ENCODE results near the gene RAD18.

Gene RAD18

GRCh38 chr3:8873740-8874139 is 89.5 kb downstream of the RAD18 start:
- H3K4me3 Mint-ChIP-seq, result no peak overlapping the region
- H3K27ac Mint-ChIP-seq, result no peak overlapping the region
- ATAC-seq (no peak), DNase-seq (ENCODE audit: low spot score in 2 of 2) (no peak)
- no peaks in the 10 kb centered on the region for H3K9me3 Mint-ChIP-seq
- peaks cover 6% of the 10 kb centered on the region for H3K36me3 Mint-ChIP-seq
- H3K4me1 Mint-ChIP-seq, result no peaks in the 10 kb centered on the region

GRCh38 chr3:8872261-8872660 is 91.0 kb downstream of the RAD18 start:
- no peak for ATAC-seq
- Mint-ChIP-seq H3K9me3 (no peaks in the 10 kb centered on the region), H3K36me3 (peaks cover 6% of the 10 kb centered on the region), H3K4me1 (no peaks in the 10 kb centered on the region), H3K27ac (no peak overlapping the region), H3K4me3 (no peak overlapping the region)
- no peak for DNase-seq (ENCODE audit: low spot score in 2 of 2)

GRCh38 chr3:8871306-8871705 is 92.0 kb downstream of the RAD18 start:
- Mint-ChIP-seq H3K36me3 (peaks cover 6% of the 10 kb centered on the region), H3K9me3 (no peaks in the 10 kb centered on the region), H3K4me1 (no peaks in the 10 kb centered on the region), H3K27ac (no peak overlapping the region), H3K4me3 (no peak overlapping the region)
- no peak for DNase-seq (ENCODE audit: low spot score in 2 of 2)
- ATAC-seq, result no peak

GRCh38 chr3:8870134-8870533 is 93.1 kb downstream of the RAD18 start:
- no peak overlapping the region for H3K27ac Mint-ChIP-seq
- no peaks in the 10 kb centered on the region for H3K4me1 Mint-ChIP-seq
- ATAC-seq, result no peak

GRCh38 chr3:8869613-8870012 is 93.7 kb downstream of the RAD18 start:
- H3K4me1 Mint-ChIP-seq, result no peaks in the 10 kb centered on the region
- ATAC-seq (peak; percentile 42), DNase-seq (ENCODE audit: low spot score in 2 of 2) (no peak)
- H3K9me3 Mint-ChIP-seq, result no peaks in the 10 kb centered on the region
- no peak overlapping the region for H3K27ac Mint-ChIP-seq
- peaks cover 6% of the 10 kb centered on the region for H3K36me3 Mint-ChIP-seq
- no peak overlapping the region for H3K4me3 Mint-ChIP-seq

More at GRCh38 chr3:8870134-8870533, 93.1 kb downstream of the RAD18 start:
- DNase-seq (ENCODE audit: low spot score in 2 of 2), result no peak
- Mint-ChIP-seq H3K36me3 (peaks cover 6% of the 10 kb centered on the region), H3K9me3 (no peaks in the 10 kb centered on the region), H3K4me3 (no peak overlapping the region)

- peaks cover 6% of the 10 kb centered on the region for H3K36me3 Mint-ChIP-seq
- DNase-seq (ENCODE audit: low spot score in 2 of 2) (no peak), ATAC-seq (no peak)
- H3K4me3 Mint-ChIP-seq, result no peak overlapping the region
- H3K4me1 Mint-ChIP-seq, result no peaks in the 10 kb centered on the region
- H3K9me3 Mint-ChIP-seq, result no peaks in the 10 kb centered on the region
- no peak overlapping the region for H3K27ac Mint-ChIP-seq
These were observed 94.3 kb downstream of the RAD18 start for GRCh38 chr3:8868996-8869395.

GRCh38 chr3:8867646-8868045 is 95.6 kb downstream of the RAD18 start:
- Mint-ChIP-seq H3K9me3 (no peaks in the 10 kb centered on the region), H3K4me3 (no peak overlapping the region), H3K36me3 (peaks cover 6% of the 10 kb centered on the region), H3K4me1 (no peaks in the 10 kb centered on the region), H3K27ac (no peak overlapping the region)
- ATAC-seq (no peak), DNase-seq (ENCODE audit: low spot score in 2 of 2) (no peak)

GRCh38 chr3:8865697-8866096 is 97.6 kb downstream of the RAD18 start:
- H3K36me3 Mint-ChIP-seq, result peaks cover 4% of the 10 kb centered on the region
- H3K9me3 Mint-ChIP-seq, result no peaks in the 10 kb centered on the region
- H3K4me1 Mint-ChIP-seq, result no peaks in the 10 kb centered on the region
- no peak for DNase-seq (ENCODE audit: low spot score in 2 of 2)
- no peak for ATAC-seq
- no peak overlapping the region for H3K27ac Mint-ChIP-seq
- H3K4me3 Mint-ChIP-seq, result no peak overlapping the region

GRCh38 chr3:8864402-8865350 is 98.6 kb downstream of the RAD18 start:
- no peaks in the 10 kb centered on the region for H3K36me3 Mint-ChIP-seq
- H3K4me3 Mint-ChIP-seq, result no peak overlapping the region
- H3K4me1 Mint-ChIP-seq, result no peaks in the 10 kb centered on the region
- no peaks in the 10 kb centered on the region for H3K9me3 Mint-ChIP-seq
- ATAC-seq (no peak), DNase-seq (ENCODE audit: low spot score in 2 of 2) (no peak)
- H3K27ac Mint-ChIP-seq, result no peak overlapping the region

- H3K36me3 Mint-ChIP-seq, result no peaks in the 10 kb centered on the region
- H3K27ac Mint-ChIP-seq, result no peak overlapping the region
- H3K4me3 Mint-ChIP-seq, result no peak overlapping the region
These were observed 99.4 kb downstream of the RAD18 start for GRCh38 chr3:8863891-8864290.

GRCh38 chr3:8857720-8858367 is 105.4 kb downstream of the RAD18 start:
- Mint-ChIP-seq H3K4me3 (no peak overlapping the region), H3K9me3 (no peaks in the 10 kb centered on the region), H3K27ac (no peak overlapping the region), H3K4me1 (no peaks in the 10 kb centered on the region), H3K36me3 (no peaks in the 10 kb centered on the region)
- ATAC-seq (no peak), DNase-seq (ENCODE audit: low spot score in 2 of 2) (no peak)

More at GRCh38 chr3:8863891-8864290, 99.4 kb downstream of the RAD18 start:
- ATAC-seq (no peak), DNase-seq (ENCODE audit: low spot score in 2 of 2) (no peak)
- Mint-ChIP-seq H3K4me1 (no peaks in the 10 kb centered on the region), H3K9me3 (no peaks in the 10 kb centered on the region)

- H3K9me3 Mint-ChIP-seq, result no peaks in the 10 kb centered on the region
- no peak for ATAC-seq
These were observed 106.6 kb downstream of the RAD18 start for GRCh38 chr3:8856721-8857120.

GRCh38 chr3:8856071-8856470 is 107.2 kb downstream of the RAD18 start:
- ATAC-seq, result no peak
- no peak for DNase-seq (ENCODE audit: low spot score in 2 of 2)
- no peaks in the 10 kb centered on the region for H3K4me1 Mint-ChIP-seq
- no peak overlapping the region for H3K27ac Mint-ChIP-seq
- H3K9me3 Mint-ChIP-seq, result no peaks in the 10 kb centered on the region
- H3K36me3 Mint-ChIP-seq, result no peaks in the 10 kb centered on the region
- no peak overlapping the region for H3K4me3 Mint-ChIP-seq

More at GRCh38 chr3:8856721-8857120, 106.6 kb downstream of the RAD18 start:
- DNase-seq (ENCODE audit: low spot score in 2 of 2), result no peak
- H3K4me3 Mint-ChIP-seq, result no peak overlapping the region
- H3K4me1 Mint-ChIP-seq, result no peaks in the 10 kb centered on the region
- no peak overlapping the region for H3K27ac Mint-ChIP-seq
- no peaks in the 10 kb centered on the region for H3K36me3 Mint-ChIP-seq

GRCh38 chr3:8854656-8855055 is 108.6 kb downstream of the RAD18 start:
- H3K9me3 Mint-ChIP-seq, result no peaks in the 10 kb centered on the region
- ATAC-seq (no peak), DNase-seq (ENCODE audit: low spot score in 2 of 2) (no peak)
- H3K36me3 Mint-ChIP-seq, result no peaks in the 10 kb centered on the region
- no peaks in the 10 kb centered on the region for H3K4me1 Mint-ChIP-seq
- H3K27ac Mint-ChIP-seq, result no peak overlapping the region
- no peak overlapping the region for H3K4me3 Mint-ChIP-seq

- Mint-ChIP-seq H3K9me3 (no peaks in the 10 kb centered on the region), H3K4me1 (no peaks in the 10 kb centered on the region), H3K4me3 (no peak overlapping the region), H3K27ac (no peak overlapping the region), H3K36me3 (no peaks in the 10 kb centered on the region)
- ATAC-seq (no peak), DNase-seq (ENCODE audit: low spot score in 2 of 2) (no peak)
These were observed 110.2 kb downstream of the RAD18 start for GRCh38 chr3:8853081-8853480.

- H3K4me1 Mint-ChIP-seq, result no peaks in the 10 kb centered on the region
- no peaks in the 10 kb centered on the region for H3K9me3 Mint-ChIP-seq
- no peak overlapping the region for H3K27ac Mint-ChIP-seq
- no peak overlapping the region for H3K4me3 Mint-ChIP-seq
- ATAC-seq (no peak), DNase-seq (ENCODE audit: low spot score in 2 of 2) (no peak)
- no peaks in the 10 kb centered on the region for H3K36me3 Mint-ChIP-seq
These were observed 110.8 kb downstream of the RAD18 start for GRCh38 chr3:8852511-8852910.

Data from stimulated activated effector memory CD8-positive, alpha-beta T cell treated with anti-CD3 and anti-CD28 coated beads, Interleukin-12 subunit alpha, Interleukin-12 subunit beta, amount 100 ng/mL, for 72 hours (primary cell).